RWPE1 (cell line): ENCODE results near the gene THRB.
"Not testable (repeated sequence)": the region's sequence is repeated elsewhere in the genome, so short reads cannot be mapped to it uniquely, and the experiment has no call there.

Experiments
- CTCF ChIA-PET: fragments of 350-600 bp; sonication (Branson Sonifier 250); formaldehyde crosslinking; extraction: SDS; loops from one replicate; lab custom pipeline; 2021; lab: Yijun Ruan, JAX
- POLR2A ChIA-PET: fragments of 400-600 bp; formaldehyde crosslinking; extraction: SDS; loops from one replicate; lab custom pipeline; 2020; ENCODE audit warnings: antibody characterized with exemption; ENCODE audit not compliant: low non-redundant PET; lab: Yijun Ruan, JAX
- DNase-seq: peaks from one replicate; pipeline ENCODE4 v3.0.0; 2012; ENCODE audit warnings: low spot score
- H3K27ac ChIP-seq: fragments of 450-650 bp; 2 replicates; pipeline ENCODE4 v1.5.1; 2017
- TF ChIP-seq, protein P1 (sequence below): fragments of 450-650 bp; conservative IDR thresholded peaks from 2 replicates; pipeline ENCODE4 v1.5.1; 2017; ENCODE audit warnings: low read depth, mild to moderate bottlenecking

THRB gene

DNA sequence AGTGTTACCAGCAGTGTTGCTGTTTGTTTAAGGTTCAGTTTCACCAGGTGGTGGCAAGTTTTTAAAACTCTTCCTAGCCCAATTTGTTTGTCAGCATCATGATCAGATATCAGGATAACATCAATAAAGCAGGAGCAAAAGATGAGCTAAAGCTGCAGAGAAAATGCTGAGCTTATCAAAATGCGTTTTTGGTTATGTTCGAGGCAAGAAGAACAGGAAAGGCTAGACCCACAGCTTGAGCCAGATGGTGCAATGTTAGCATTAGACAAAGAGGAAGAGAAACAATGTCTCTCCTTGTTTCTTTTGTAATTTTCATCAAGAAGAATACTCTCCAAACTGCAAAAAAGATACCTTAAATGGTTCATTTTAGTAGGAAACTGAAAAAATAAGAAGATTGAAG lies 66.2 kb downstream of the THRB start:
- CTCF ChIA-PET, result interaction anchor here (0.6 kb wide), 2 partner anchors 158 to 243 kb away, joined by 3 read pairs; no protein-coding TSS in a partner anchor

DNA sequence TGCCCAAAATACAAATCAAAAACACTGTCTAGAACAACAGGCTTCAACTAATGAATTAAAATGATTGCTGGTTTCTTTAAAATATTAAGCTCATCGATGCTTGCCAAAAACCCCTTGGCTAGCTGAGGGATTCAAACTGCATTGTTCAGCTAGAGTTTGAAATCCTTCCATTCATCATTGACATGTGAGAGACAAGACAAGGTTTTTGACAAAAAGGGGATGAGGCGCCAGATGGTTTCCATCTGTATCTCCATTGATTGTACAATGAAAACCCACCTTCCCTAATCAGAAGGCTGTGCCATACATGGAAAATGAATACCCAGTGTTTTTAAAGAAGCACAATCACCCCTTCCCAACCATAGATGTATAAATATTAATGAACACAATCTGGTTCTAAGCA lies 67.8 kb downstream of the THRB start:
- CTCF ChIA-PET, result no interaction called here
- POLR2A ChIA-PET, result no interaction called here
- no peak for DNase-seq
- TF ChIP-seq, protein P1, sequence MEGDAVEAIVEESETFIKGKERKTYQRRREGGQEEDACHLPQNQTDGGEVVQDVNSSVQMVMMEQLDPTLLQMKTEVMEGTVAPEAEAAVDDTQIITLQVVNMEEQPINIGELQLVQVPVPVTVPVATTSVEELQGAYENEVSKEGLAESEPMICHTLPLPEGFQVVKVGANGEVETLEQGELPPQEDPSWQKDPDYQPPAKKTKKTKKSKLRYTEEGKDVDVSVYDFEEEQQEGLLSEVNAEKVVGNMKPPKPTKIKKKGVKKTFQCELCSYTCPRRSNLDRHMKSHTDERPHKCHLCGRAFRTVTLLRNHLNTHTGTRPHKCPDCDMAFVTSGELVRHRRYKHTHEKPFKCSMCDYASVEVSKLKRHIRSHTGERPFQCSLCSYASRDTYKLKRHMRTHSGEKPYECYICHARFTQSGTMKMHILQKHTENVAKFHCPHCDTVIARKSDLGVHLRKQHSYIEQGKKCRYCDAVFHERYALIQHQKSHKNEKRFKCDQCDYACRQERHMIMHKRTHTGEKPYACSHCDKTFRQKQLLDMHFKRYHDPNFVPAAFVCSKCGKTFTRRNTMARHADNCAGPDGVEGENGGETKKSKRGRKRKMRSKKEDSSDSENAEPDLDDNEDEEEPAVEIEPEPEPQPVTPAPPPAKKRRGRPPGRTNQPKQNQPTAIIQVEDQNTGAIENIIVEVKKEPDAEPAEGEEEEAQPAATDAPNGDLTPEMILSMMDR, result no peak
- H3K27ac ChIP-seq, result no peak overlapping the region

More for the DNA sequence above, 66.2 kb downstream of the THRB start:
- H3K27ac ChIP-seq, result no peak overlapping the region
- TF ChIP-seq, protein P1, result no peak
- no peak for DNase-seq
- POLR2A ChIA-PET, result no interaction called here

DNA sequence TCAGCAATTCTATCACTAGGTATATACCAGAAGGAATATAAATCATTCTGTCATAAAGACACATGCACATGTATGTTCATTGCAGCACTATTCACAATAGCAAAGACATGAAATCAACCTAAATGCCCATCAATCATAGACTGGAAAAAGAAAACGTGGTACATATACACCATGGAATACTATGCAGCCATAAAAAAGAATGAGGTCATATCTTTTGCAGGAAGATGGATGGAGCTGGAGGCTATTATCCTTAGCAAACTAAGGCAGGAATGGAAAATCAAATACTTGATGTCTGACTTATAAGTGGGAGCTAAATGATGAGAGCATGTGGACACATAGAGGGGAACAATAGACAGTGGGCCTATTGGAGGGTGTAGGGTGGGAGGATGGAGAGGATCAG lies 73.8 kb downstream of the THRB start:
- POLR2A ChIA-PET, H3K27ac ChIP-seq, CTCF ChIA-PET, DNase-seq: not testable (repeated sequence)

DNA sequence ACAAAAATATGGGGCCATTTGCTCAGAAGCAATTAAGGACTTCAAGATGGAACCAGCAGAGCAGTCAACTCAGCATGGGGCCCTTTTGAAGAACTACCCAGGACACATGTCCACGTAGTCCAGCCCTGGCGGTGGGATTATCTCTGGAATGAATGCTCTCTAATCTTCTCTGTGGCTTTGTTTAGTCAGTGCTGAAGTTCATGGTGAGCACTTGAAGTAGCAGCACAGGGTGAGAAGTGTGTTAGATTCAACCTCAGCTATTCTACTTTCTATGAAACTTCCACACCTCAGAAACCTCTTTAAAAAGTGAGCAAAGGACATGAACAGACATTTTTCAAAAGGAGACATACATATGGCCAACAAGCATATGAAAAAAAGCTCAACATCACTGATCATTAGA lies 74.4 kb downstream of the THRB start:
- CTCF ChIA-PET, result no interaction called here
- TF ChIP-seq, protein P1, result no peak
- no peak overlapping the region for H3K27ac ChIP-seq
- POLR2A ChIA-PET, result no interaction called here
- no peak for DNase-seq

DNA sequence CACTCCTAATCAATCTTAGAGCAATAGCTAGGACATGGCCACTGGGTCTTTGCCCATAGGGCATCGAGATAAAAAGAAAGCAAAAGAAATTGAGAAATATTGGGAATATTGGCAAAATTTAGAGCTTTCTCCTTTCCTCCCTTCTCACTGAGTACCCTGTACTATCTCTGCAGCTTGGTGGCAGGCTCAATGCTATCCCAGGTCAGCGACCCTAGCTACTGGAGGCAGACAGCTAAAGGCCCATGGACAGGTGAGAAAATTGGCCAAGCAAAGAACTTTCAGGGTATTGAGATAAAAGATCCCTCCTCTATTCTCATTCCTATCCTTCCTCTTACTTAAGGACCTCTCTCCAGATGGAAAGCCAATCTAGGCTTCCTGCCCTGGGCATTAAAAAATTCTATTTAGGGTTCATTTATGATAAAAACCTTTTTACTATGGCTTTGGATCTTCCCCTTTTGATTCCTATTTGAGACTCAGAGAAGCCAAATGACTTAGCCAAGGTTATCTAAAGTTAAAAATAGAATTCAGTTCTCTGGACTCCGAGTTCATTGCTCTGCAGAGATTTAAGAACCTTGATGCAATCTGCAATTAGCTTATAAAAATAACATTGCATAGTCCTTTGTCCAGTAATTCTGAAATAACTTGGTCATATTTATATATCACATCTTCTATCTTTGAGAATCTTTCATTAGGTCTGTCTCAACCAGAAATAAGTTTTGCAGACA lies 75.4 kb downstream of the THRB start:
- POLR2A ChIA-PET, result no interaction called here
- H3K27ac ChIP-seq, result no peak overlapping the region

DNA sequence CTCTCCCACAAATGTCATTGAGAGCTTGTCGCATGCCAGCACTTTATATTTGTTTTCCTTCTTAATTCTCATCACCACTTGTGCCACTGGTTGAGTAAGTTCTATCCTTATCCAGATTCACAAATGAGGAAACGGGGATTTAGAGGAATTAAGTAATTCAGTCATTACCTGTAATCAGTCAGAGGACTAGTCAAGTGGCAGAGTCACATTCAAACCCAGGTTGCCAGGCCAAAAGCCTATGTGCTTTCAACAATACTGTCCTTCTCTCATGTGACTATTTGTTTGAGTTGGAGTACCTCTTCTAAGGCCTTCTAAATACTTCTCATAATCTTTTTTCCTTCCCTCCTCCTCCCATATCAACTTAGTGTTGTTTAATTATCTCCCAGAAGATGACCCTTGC lies 76.9 kb downstream of the THRB start:
- DNase-seq, result no peak
- TF ChIP-seq, protein P1, result no peak
- CTCF ChIA-PET, result no interaction called here
- no peak overlapping the region for H3K27ac ChIP-seq
- POLR2A ChIA-PET, result no interaction called here

More for the DNA sequence above, 75.4 kb downstream of the THRB start:
- no peak for DNase-seq
- TF ChIP-seq, protein P1, result no peak
- CTCF ChIA-PET, result no interaction called here

DNA sequence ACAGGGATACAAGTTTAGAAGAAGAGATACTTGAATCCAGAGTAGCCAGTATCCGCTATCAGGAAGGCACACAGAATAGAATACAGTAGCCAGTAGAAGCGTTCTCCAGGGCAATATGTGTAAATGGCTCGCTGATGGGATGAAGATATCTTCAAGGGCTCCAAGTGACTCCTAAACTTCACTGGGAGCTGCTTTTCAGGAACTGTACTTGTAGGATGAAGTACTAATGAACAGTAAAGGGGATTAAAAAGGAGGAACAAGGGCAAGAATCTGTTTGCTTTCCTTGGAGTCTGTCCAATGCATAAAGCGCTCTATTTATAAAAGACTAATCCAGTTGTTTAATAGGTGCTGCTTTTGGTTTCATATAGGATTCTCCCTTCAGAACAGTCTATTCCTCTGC lies 78.4 kb downstream of the THRB start:
- TF ChIP-seq, protein P1, result no peak
- H3K27ac ChIP-seq, result no peak overlapping the region
- POLR2A ChIA-PET, result no interaction called here
- CTCF ChIA-PET, result interaction anchor here (0.9 kb wide), 1 partner anchor 40 kb away, joined by 3 read pairs; no protein-coding TSS in a partner anchor
- no peak for DNase-seq
